ENCODE results near the gene PRRC1. TPM values are rescaled to one million over a fixed set of nuclear protein-coding genes. Genes with fewer than 3 reads are reported as not detected.

Gene PRRC1
- total RNA-seq (2022) (109 and 121 TPM in 2 replicates), Bru-seq, nascent RNA (percentile 96 among the genes with signal in this experiment), BruChase-seq, experiment 1, labeled RNA remaining after a 6-hour chase (percentile 98 among the genes with signal in this experiment), BruChase-seq, experiment 2, labeled RNA remaining after a 2-hour chase (percentile 97 among the genes with signal in this experiment)
- long read RNA-seq, full-length matches to known transcripts: 190 of 240 reads
- long read RNA-seq, partial matches to known transcripts: 12 of 240 reads
- long read RNA-seq, other reads (novel, unspliced or antisense): 38 of 240 reads

DNA sequence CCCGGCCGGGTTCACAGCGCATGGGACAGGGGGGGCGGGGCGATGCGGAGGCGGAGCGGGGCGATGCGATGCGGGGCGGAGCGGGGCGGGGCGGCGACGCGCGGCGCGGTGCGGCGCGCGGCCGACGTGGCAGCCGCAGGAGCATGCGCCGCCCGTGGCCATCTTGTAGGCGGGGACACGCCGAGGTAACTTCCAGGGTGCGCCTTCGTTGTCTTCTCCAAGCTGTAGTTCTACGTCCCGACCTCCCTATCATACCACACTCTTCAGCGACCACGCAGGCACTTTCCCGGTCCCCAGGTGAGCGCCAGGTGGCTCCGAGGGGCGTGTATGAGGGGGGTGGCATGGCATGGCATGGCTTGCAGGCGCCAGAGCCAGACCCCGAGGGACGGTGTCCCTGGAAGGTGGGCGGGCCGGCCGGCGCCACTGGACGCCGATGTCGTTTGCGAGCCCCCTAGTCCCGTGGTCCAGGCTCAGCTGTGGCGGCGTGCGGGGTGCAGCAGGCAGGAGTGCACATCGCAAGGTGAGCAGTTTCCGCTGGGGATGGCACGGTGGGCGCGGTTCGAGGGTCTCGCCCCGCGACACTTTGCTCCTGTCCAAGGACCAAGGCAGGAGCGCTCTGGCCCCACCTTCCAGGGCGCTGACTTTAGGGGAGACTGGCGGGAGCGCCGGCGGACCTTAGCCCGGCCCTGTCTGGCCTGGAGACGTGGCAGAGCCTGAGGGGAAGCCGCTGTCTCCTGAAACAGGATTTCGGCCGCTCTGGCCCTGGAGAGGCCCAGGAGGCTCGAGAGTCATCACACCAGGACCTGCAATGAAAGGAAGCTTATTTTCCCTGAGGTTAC lies at the start of gene PRRC1:
TSS of gene PRRC1 (plus strand) at position 161 of the 839 bp plus-strand sequence. CDS start 5,840 bp downstream, outside the sequence.
- H3K4me3 Mint-ChIP-seq (ENCODE audit: unreplicated experiment): peak within 1 kb of the TSS; percentile 77
- no TSS peak for BruUV-seq (replicated peaks)
- H3K27ac Mint-ChIP-seq (ENCODE audit: low read depth, unreplicated experiment): peak within 1 kb of the TSS; percentile 59
- H3K4me1 Mint-ChIP-seq (ENCODE audit: insufficient read depth, unreplicated experiment): peaks cover 22% of the 10 kb centered on the region
- peak; percentile 89 for DNase-seq (ENCODE audit: unreplicated experiment)
- no peak for TF ChIP-seq CTCF (IDR thresholded peaks at IDR 0.05; ENCODE audit: unreplicated experiment)
- H3K9me3 Mint-ChIP-seq (ENCODE audit: unreplicated experiment): peaks cover 24% of the 10 kb centered on the region
- peaks cover 13% of the 10 kb centered on the region for H3K36me3 Mint-ChIP-seq (ENCODE audit: insufficient read depth, unreplicated experiment)
- POLR2A ChIA-PET: interaction anchor here (0.6 to 2.5 kb wide), 14 partner anchors 9 to 727 kb away, joined by 3 to 16 read pairs (median 4); no protein-coding TSS in a partner anchor
- no peaks in the 10 kb centered on the region for H3K27me3 Mint-ChIP-seq (ENCODE audit: insufficient read depth, unreplicated experiment)
- CTCF ChIA-PET: no interaction called here
- intact Hi-C loops (cut with micrococcal nuclease): no loop called here

DNA sequence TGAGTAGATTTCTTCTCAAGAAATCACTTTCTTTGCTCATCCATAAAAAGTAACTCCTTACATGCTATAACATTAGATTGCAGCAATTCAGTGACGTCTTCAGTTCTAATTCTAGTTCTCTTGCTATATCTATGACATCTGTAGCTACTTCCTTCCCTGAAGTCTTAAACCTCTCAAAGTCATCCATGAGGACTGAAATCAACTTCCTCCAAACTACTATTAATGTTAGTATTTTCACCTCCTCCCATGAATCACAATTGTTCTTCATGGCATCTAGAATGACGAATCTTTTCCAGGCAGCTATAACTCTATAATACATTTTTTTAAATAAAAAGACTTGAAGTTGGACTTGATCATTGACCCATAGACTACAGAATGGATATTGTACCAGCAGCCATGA lies 46.2 kb upstream of the PRRC1 start:
- intact Hi-C loops (cut with micrococcal nuclease): no loop called here
- no peak overlapping the region for H3K4me3 Mint-ChIP-seq (ENCODE audit: unreplicated experiment)
- no peaks in the 10 kb centered on the region for H3K9me3 Mint-ChIP-seq (ENCODE audit: unreplicated experiment)
- CTCF ChIA-PET: no interaction called here
- peaks cover 48% of the 10 kb centered on the region for H3K27me3 Mint-ChIP-seq (ENCODE audit: insufficient read depth, unreplicated experiment)
- no peak for TF ChIP-seq CTCF (IDR thresholded peaks at IDR 0.05; ENCODE audit: unreplicated experiment)
- BruUV-seq (replicated peaks): no TSS peak
- POLR2A ChIA-PET: interaction anchor here (1.3 kb wide), 1 partner anchor 836 kb away, joined by 3 read pairs; no protein-coding TSS in a partner anchor
- DNase-seq (ENCODE audit: unreplicated experiment): no peak
- H3K36me3 Mint-ChIP-seq (ENCODE audit: insufficient read depth, unreplicated experiment): no peaks in the 10 kb centered on the region
- no peak overlapping the region for H3K27ac Mint-ChIP-seq (ENCODE audit: low read depth, unreplicated experiment)
- no peaks in the 10 kb centered on the region for H3K4me1 Mint-ChIP-seq (ENCODE audit: insufficient read depth, unreplicated experiment)

GRCh38 chr5:127472700-127473099 lies 44.7 kb upstream of the PRRC1 start:
- Mint-ChIP-seq H3K4me1 (ENCODE audit: insufficient read depth, unreplicated experiment) (no peaks in the 10 kb centered on the region), H3K36me3 (ENCODE audit: insufficient read depth, unreplicated experiment) (no peaks in the 10 kb centered on the region), H3K27me3 (ENCODE audit: insufficient read depth, unreplicated experiment) (peaks cover 40% of the 10 kb centered on the region), H3K9me3 (ENCODE audit: unreplicated experiment) (no peaks in the 10 kb centered on the region), H3K4me3 (ENCODE audit: unreplicated experiment) (no peak overlapping the region), H3K27ac (ENCODE audit: low read depth, unreplicated experiment) (no peak overlapping the region)
- ChIA-PET POLR2A (no interaction called here), CTCF (interaction anchor here (0.7 to 1.6 kb wide), 5 partner anchors 15 to 635 kb away, joined by 3 to 4 read pairs (median 3); no protein-coding TSS in a partner anchor)
- no peak for TF ChIP-seq CTCF (IDR thresholded peaks at IDR 0.05; ENCODE audit: unreplicated experiment)
- BruUV-seq (replicated peaks): no TSS peak
- intact Hi-C loops (cut with micrococcal nuclease): no loop called here
- DNase-seq (ENCODE audit: unreplicated experiment): no peak

DNA sequence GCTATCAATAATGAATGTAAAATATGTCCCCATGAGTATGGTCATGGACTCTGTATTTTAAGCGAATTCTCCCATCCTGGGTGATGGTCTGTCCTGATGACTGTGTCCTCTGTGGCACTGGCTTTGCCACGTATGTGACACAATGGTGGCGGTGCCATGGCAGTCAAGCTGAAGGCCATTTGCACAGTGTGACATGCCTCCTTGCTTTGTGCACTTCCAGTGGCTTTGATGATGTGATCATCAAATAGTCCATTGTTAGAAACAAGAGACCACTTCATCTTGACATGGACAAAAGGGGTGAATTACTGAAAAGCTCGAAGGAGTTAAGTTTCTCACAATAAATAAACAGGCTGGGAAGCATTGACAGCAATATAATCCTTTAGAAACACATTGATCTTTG lies 31.0 kb upstream of the PRRC1 start:
- ChIA-PET POLR2A (no interaction called here), CTCF (interaction anchor here (0.6 to 1.3 kb wide), 3 partner anchors 174 to 677 kb away, joined by 3 to 6 read pairs (median 5); no protein-coding TSS in a partner anchor)
- no TSS peak for BruUV-seq (replicated peaks)
- no peaks in the 10 kb centered on the region for H3K9me3 Mint-ChIP-seq (ENCODE audit: unreplicated experiment)
- H3K27me3 Mint-ChIP-seq (ENCODE audit: insufficient read depth, unreplicated experiment): peaks cover 47% of the 10 kb centered on the region
- no peaks in the 10 kb centered on the region for H3K36me3 Mint-ChIP-seq (ENCODE audit: insufficient read depth, unreplicated experiment)
- H3K4me1 Mint-ChIP-seq (ENCODE audit: insufficient read depth, unreplicated experiment): no peaks in the 10 kb centered on the region
- no peak overlapping the region for H3K27ac Mint-ChIP-seq (ENCODE audit: low read depth, unreplicated experiment)
- DNase-seq (ENCODE audit: unreplicated experiment): no peak
- intact Hi-C loops (cut with micrococcal nuclease): no loop called here
- H3K4me3 Mint-ChIP-seq (ENCODE audit: unreplicated experiment): no peak overlapping the region
- no peak for TF ChIP-seq CTCF (IDR thresholded peaks at IDR 0.05; ENCODE audit: unreplicated experiment)
